Measurements from ENCODE around the gene DBH.

The DBH gene

GRCh38 chr9:133627341-133627740, 8.8 kb upstream of the DBH start:
- DNase-seq, result no peak

- DNase-seq, result no peak
Measured at GRCh38 chr9:133628766-133629165, 7.4 kb upstream of the DBH start.

- DNase-seq, result no peak
Measured at GRCh38 chr9:133629221-133630110, 6.7 kb upstream of the DBH start.

- DNase-seq, result no peak
Measured at GRCh38 chr9:133631111-133631510, 5.1 kb upstream of the DBH start.

- DNase-seq, result no peak
Measured at GRCh38 chr9:133632806-133633680, 3.1 kb upstream of the DBH start.

GRCh38 chr9:133633681-133634080, 2.5 kb upstream of the DBH start:
- no peak for DNase-seq

- no peak for DNase-seq
Measured at GRCh38 chr9:133634081-133634691, 2.0 kb upstream of the DBH start.

GRCh38 chr9:133635098-133635497, 1.1 kb upstream of the DBH start:
- no peak for DNase-seq

GRCh38 chr9:133636902-133637301, 739 bp downstream of the DBH start:
- DNase-seq, result no peak

GRCh38 chr9:133637451-133638055, 1.4 kb downstream of the DBH start:
- no peak for DNase-seq

- DNase-seq, result no peak
Measured at GRCh38 chr9:133638076-133638475, 1.9 kb downstream of the DBH start.

GRCh38 chr9:133638711-133639110, 2.5 kb downstream of the DBH start:
- DNase-seq, result no peak

- no peak for DNase-seq
Measured at GRCh38 chr9:133639613-133640012, 3.5 kb downstream of the DBH start.

- no peak for DNase-seq
Measured at GRCh38 chr9:133640160-133640559, 4.0 kb downstream of the DBH start.

- no peak for DNase-seq
Measured at GRCh38 chr9:133640580-133641395, 4.6 kb downstream of the DBH start.

GRCh38 chr9:133641396-133641655, 5.2 kb downstream of the DBH start:
- DNase-seq, result no peak

GRCh38 chr9:133641861-133642595, 5.9 kb downstream of the DBH start:
- DNase-seq, result no peak

- DNase-seq, result no peak
Measured at GRCh38 chr9:133642708-133643361, 6.7 kb downstream of the DBH start.

GRCh38 chr9:133643362-133643755, 7.2 kb downstream of the DBH start:
- no peak for DNase-seq

GRCh38 chr9:133643978-133644760, 8.0 kb downstream of the DBH start:
- no peak for DNase-seq

All from T1000 (cell line).